OCI-LY3 (cell line): Measurements from ENCODE around the gene APOBEC3B.

Experiments
- H2AFZ ChIP-seq: fragments of 200-600, 300-600 bp; shearing (Covaris generic); 2 replicates; pipeline ENCODE4 v1.6.0; 2014; ENCODE audit warnings: antibody characterized with exemption, low read depth, low read length
- H3K27ac ChIP-seq: fragments of 200-600, 300-600 bp; sonication (generic); 2 replicates; pipeline ENCODE4 v1.5.1; 2014; ENCODE audit warnings: mild to moderate bottlenecking, low read length, moderate library complexity, mixed read lengths
- H3K27me3 ChIP-seq: fragments of 200-600, 300-600 bp; sonication (generic); 2 replicates; pipeline ENCODE4 v1.6.1; 2014; ENCODE audit warnings: low read depth, low read length, mixed read lengths
- H3K36me3 ChIP-seq: fragments of 200-600, 300-600 bp; sonication (generic); replicated peaks from 2 replicates; pipeline ENCODE3; 2014; ENCODE audit warnings: low read depth, low read length, mixed read lengths
- H3K4me1 ChIP-seq: fragments of 300-600, 200-600 bp; sonication (generic); 2 replicates; pipeline ENCODE4 v1.6.1; 2014; ENCODE audit warnings: low read length, mixed read lengths
- H3K4me2 ChIP-seq: fragments of 200-600, 300-600 bp; sonication (generic); 2 replicates; pipeline ENCODE4 v1.6.1; 2014; ENCODE audit warnings: low read length, mixed read lengths
- H3K4me3 ChIP-seq: fragments of 300-600, 200-600 bp; sonication (generic); 2 replicates; pipeline ENCODE4 v1.5.1; 2014; ENCODE audit warnings: antibody characterized with exemption, mild to moderate bottlenecking, low read length, moderate library complexity
- H3K79me2 ChIP-seq: fragments of 300-600, 200-600 bp; shearing (Covaris generic); 2 replicates; pipeline ENCODE4 v1.6.1; 2014; ENCODE audit warnings: mild to moderate bottlenecking, low read length, mixed read lengths
- H3K9ac ChIP-seq: fragments of 300-600, 200-600 bp; shearing (Covaris generic); 2 replicates; pipeline ENCODE4 v1.6.0; 2014; ENCODE audit warnings: mild to moderate bottlenecking, low read length, moderate library complexity
- H3K9me3 ChIP-seq: fragments of 200-600, 300-600 bp; shearing (Covaris generic); 2 replicates; pipeline ENCODE4 v1.6.1; 2014; ENCODE audit warnings: low read length, mixed read lengths; ENCODE audit not compliant: insufficient read depth
- H4K20me1 ChIP-seq: fragments of 200-600, 300-600 bp; sonication (generic); 2 replicates; pipeline ENCODE4 v1.6.1; 2016; ENCODE audit warnings: low read length, mixed read lengths; ENCODE audit not compliant: insufficient read depth
- CTCF ChIP-seq: fragments of 200-600, 300-600 bp; sonication (generic); IDR thresholded peaks from 2 replicates; pipeline ENCODE4 v1.5.1; 2014; ENCODE audit warnings: antibody characterized with exemption, low read length, low read depth
- EZH2phosphoT487 ChIP-seq: fragments of 200-600 bp; shearing (Covaris generic); IDR thresholded peaks from 2 replicates; pipeline ENCODE4 v1.6.1; 2018; ENCODE audit warnings: antibody characterized with exemption, mixed run types, low read depth

APOBEC3B gene

GRCh38 chr22:38968801-38969200 is 13.3 kb upstream of the APOBEC3B start:
- Histone ChIP-seq H3K36me3 (no peaks in the 10 kb centered on the region), H3K9ac (no peak overlapping the region), H3K4me2 (peak overlapping the region; percentile 55), H3K4me3 (peak overlapping the region; percentile 15; the same call in 1 of the 2 replicates), H3K9me3 (no peaks in the 10 kb centered on the region), H4K20me1 (no peaks in the 10 kb centered on the region), H3K27me3 (peaks cover 20% of the 10 kb centered on the region; the same call in 1 of the 2 replicates), H3K79me2 (no peaks in the 10 kb centered on the region), H3K4me1 (peaks cover 33% of the 10 kb centered on the region), H2AFZ (no peak overlapping the region), H3K27ac (no peak overlapping the region)
- TF ChIP-seq EZH2phosphoT487 (no peak), CTCF (no peak)

GRCh38 chr22:38970551-38970950 is 11.6 kb upstream of the APOBEC3B start:
- no peak overlapping the region for H3K4me3 ChIP-seq
- H2AFZ ChIP-seq, result no peak overlapping the region
- H3K27ac ChIP-seq, result no peak overlapping the region
- no peak overlapping the region for H3K9ac ChIP-seq
- no peaks in the 10 kb centered on the region for H3K36me3 ChIP-seq
- H4K20me1 ChIP-seq, result no peaks in the 10 kb centered on the region
- no peak overlapping the region for H3K4me2 ChIP-seq
- H3K27me3 ChIP-seq, result peaks cover 11% of the 10 kb centered on the region; the same call in 1 of the 2 replicates
- H3K9me3 ChIP-seq, result no peaks in the 10 kb centered on the region
- no peaks in the 10 kb centered on the region for H3K79me2 ChIP-seq
- TF ChIP-seq CTCF (no peak), EZH2phosphoT487 (no peak)
- H3K4me1 ChIP-seq, result peaks cover 28% of the 10 kb centered on the region

- Histone ChIP-seq H2AFZ (no peak overlapping the region), H3K79me2 (no peaks in the 10 kb centered on the region), H3K9me3 (no peaks in the 10 kb centered on the region; the same call in 1 of the 2 replicates), H3K4me1 (peaks cover 28% of the 10 kb centered on the region), H3K4me2 (no peak overlapping the region), H3K36me3 (no peaks in the 10 kb centered on the region), H3K27ac (no peak overlapping the region), H4K20me1 (no peaks in the 10 kb centered on the region), H3K9ac (no peak overlapping the region), H3K27me3 (peaks cover 11% of the 10 kb centered on the region; the same call in 1 of the 2 replicates), H3K4me3 (no peak overlapping the region)
- TF ChIP-seq EZH2phosphoT487, result no peak
- no peak for TF ChIP-seq CTCF
Observed at GRCh38 chr22:38971202-38971601, 10.9 kb upstream of the APOBEC3B start.

GRCh38 chr22:38971791-38972190 is 10.4 kb upstream of the APOBEC3B start:
- no peak overlapping the region for H3K4me2 ChIP-seq
- no peak overlapping the region for H3K4me3 ChIP-seq
- H4K20me1 ChIP-seq, result no peaks in the 10 kb centered on the region
- peaks cover 28% of the 10 kb centered on the region for H3K4me1 ChIP-seq
- H2AFZ ChIP-seq, result no peak overlapping the region
- no peak overlapping the region for H3K27ac ChIP-seq
- H3K79me2 ChIP-seq, result no peaks in the 10 kb centered on the region
- TF ChIP-seq CTCF (no peak), EZH2phosphoT487 (no peak)
- peaks cover 8% of the 10 kb centered on the region; the same call in 1 of the 2 replicates for H3K27me3 ChIP-seq
- no peaks in the 10 kb centered on the region for H3K36me3 ChIP-seq
- H3K9me3 ChIP-seq, result no peaks in the 10 kb centered on the region; the same call in 1 of the 2 replicates
- H3K9ac ChIP-seq, result no peak overlapping the region
